Nephron progenitor cell (in vitro differentiated cells): ENCODE results near the gene BCAR3.

Source experiments
- DNase-seq: peaks from one replicate; pipeline ENCODE4 v3.0.0; 2021
- H3K27ac Mint-ChIP-seq: 2 replicates; pipeline ENCODE4 v1.8.0; 2021; ENCODE audit warnings: mild to moderate bottlenecking, moderate library complexity, mixed read lengths
- H3K27me3 Mint-ChIP-seq: 2 replicates; pipeline ENCODE4 v1.8.0; 2021; ENCODE audit warnings: mild to moderate bottlenecking, low read depth, mixed read lengths; ENCODE audit not compliant: poor library complexity
- H3K36me3 Mint-ChIP-seq: 2 replicates; pipeline ENCODE4 v1.8.0; 2021; ENCODE audit warnings: low read depth, mixed read lengths
- H3K4me1 Mint-ChIP-seq: 2 replicates; pipeline ENCODE4 v1.8.0; 2021; ENCODE audit warnings: mixed read lengths
- H3K4me3 Mint-ChIP-seq: 2 replicates; pipeline ENCODE4 v1.8.0; 2021; ENCODE audit warnings: mild to moderate bottlenecking, moderate library complexity, mixed read lengths
- H3K9me3 Mint-ChIP-seq: 2 replicates; pipeline ENCODE4 v1.8.0; 2021; ENCODE audit warnings: mild to moderate bottlenecking, moderate library complexity, mixed read lengths
- CTCF ChIP-seq: fragments of 200-600 bp; sonication (generic); IDR thresholded peaks from 2 replicates; pipeline ENCODE4 v1.5.0; 2021; ENCODE audit warnings: antibody characterized with exemption

BCAR3 gene

GRCh38 chr1:93584261-93585003, 97.2 kb downstream of the BCAR3 start:
- Mint-ChIP-seq H3K4me1 (peaks cover 34% of the 10 kb centered on the region), H3K36me3 (peaks cover 59% of the 10 kb centered on the region), H3K9me3 (no peaks in the 10 kb centered on the region), H3K27me3 (peaks cover 6% of the 10 kb centered on the region), H3K4me3 (no peak overlapping the region), H3K27ac (peak overlapping the region; percentile 29)
- no peak for DNase-seq
- TF ChIP-seq CTCF: no peak

GRCh38 chr1:93581917-93582850, 99.5 kb downstream of the BCAR3 start:
- Mint-ChIP-seq H3K27ac (peak overlapping the region; percentile 57), H3K27me3 (peaks cover 6% of the 10 kb centered on the region), H3K9me3 (no peaks in the 10 kb centered on the region), H3K36me3 (peaks cover 36% of the 10 kb centered on the region), H3K4me1 (peaks cover 53% of the 10 kb centered on the region), H3K4me3 (no peak overlapping the region)
- TF ChIP-seq CTCF: no peak
- DNase-seq: no peak

- H3K27ac Mint-ChIP-seq: peak overlapping the region; percentile 42
- peaks cover 31% of the 10 kb centered on the region for H3K36me3 Mint-ChIP-seq
- TF ChIP-seq CTCF: no peak
- H3K27me3 Mint-ChIP-seq: peaks cover 6% of the 10 kb centered on the region
- H3K4me1 Mint-ChIP-seq: peaks cover 68% of the 10 kb centered on the region
- no peak overlapping the region for H3K4me3 Mint-ChIP-seq
- no peaks in the 10 kb centered on the region for H3K9me3 Mint-ChIP-seq
- DNase-seq: no peak
Observed at GRCh38 chr1:93579891-93580290, 101.7 kb downstream of the BCAR3 start.

GRCh38 chr1:93578911-93579825, 102.5 kb downstream of the BCAR3 start:
- TF ChIP-seq CTCF: no peak
- Mint-ChIP-seq H3K27ac (peak overlapping the region; percentile 71), H3K4me1 (peaks cover 66% of the 10 kb centered on the region), H3K9me3 (no peaks in the 10 kb centered on the region), H3K36me3 (peaks cover 34% of the 10 kb centered on the region), H3K27me3 (peaks cover 6% of the 10 kb centered on the region), H3K4me3 (no peak overlapping the region)
- DNase-seq: no peak

- Mint-ChIP-seq H3K27ac (peak overlapping the region; percentile 25), H3K9me3 (no peaks in the 10 kb centered on the region), H3K4me1 (peaks cover 62% of the 10 kb centered on the region), H3K4me3 (no peak overlapping the region), H3K27me3 (peaks cover 6% of the 10 kb centered on the region), H3K36me3 (peaks cover 34% of the 10 kb centered on the region)
- no peak for DNase-seq
- no peak for TF ChIP-seq CTCF
Observed at GRCh38 chr1:93578433-93578830, 103.2 kb downstream of the BCAR3 start.
